Neural cell (in vitro differentiated cells): ENCODE data around the gene APBB2. TPM values are rescaled to one million over a fixed set of nuclear protein-coding genes. Genes with fewer than 3 reads are reported as not detected.

ENCODE experiments used
- H2AFZ ChIP-seq: fragments of 200-600, 300-800 bp; sonication (generic), shearing (Covaris generic); 2 replicates; pipeline ENCODE4 v1.6.0; 2014; ENCODE audit warnings: low read depth, mild to moderate bottlenecking, antibody characterized with exemption, low read length, moderate library complexity
- H3F3A ChIP-seq: fragments of 200-600 bp; shearing (Covaris generic); 2 replicates; pipeline ENCODE4 v1.6.1; 2016; ENCODE audit warnings: mild to moderate bottlenecking, moderate library complexity, mixed read lengths, antibody characterized with exemption, low read length; ENCODE audit not compliant: insufficient read depth, poor library complexity, severe bottlenecking
- H3K27ac ChIP-seq: fragments of 200-600, 300-800 bp; sonication (generic), shearing (Covaris generic); 2 replicates; pipeline ENCODE4 v1.5.1; 2014; ENCODE audit warnings: mild to moderate bottlenecking, low read length, moderate library complexity
- H3K27me3 ChIP-seq: fragments of 300-800, 200-600 bp; sonication (generic), shearing (Covaris generic); 2 replicates; pipeline ENCODE4 v1.6.0; 2014; ENCODE audit warnings: mild to moderate bottlenecking, low read depth, low read length, moderate library complexity; ENCODE audit not compliant: insufficient read depth
- H3K36me3 ChIP-seq: fragments of 300-800, 200-600 bp; sonication (generic), shearing (Covaris generic); 2 replicates; pipeline ENCODE4 v1.5.1; 2014; ENCODE audit warnings: mild to moderate bottlenecking, antibody characterized with exemption, low read length, moderate library complexity; ENCODE audit not compliant: insufficient read depth
- H3K4me2 ChIP-seq: fragments of 300-800, 200-600 bp; sonication (generic), shearing (Covaris generic); 2 replicates; pipeline ENCODE4 v1.6.0; 2014; ENCODE audit warnings: mild to moderate bottlenecking, low read length
- H3K4me3 ChIP-seq: fragments of 300-800, 200-600 bp; sonication (generic), shearing (Covaris generic); 2 replicates; pipeline ENCODE4 v1.5.1; 2014; ENCODE audit warnings: mild to moderate bottlenecking, low read length, moderate library complexity
- H3K79me2 ChIP-seq: fragments of 200-600 bp; shearing (Covaris generic); replicated peaks from 2 replicates; pipeline ENCODE4 v1.6.0; 2014; ENCODE audit warnings: mild to moderate bottlenecking, low read length, moderate library complexity; ENCODE audit not compliant: insufficient read depth
- H3K9ac ChIP-seq: fragments of 300-800, 200-600 bp; sonication (generic), shearing (Covaris generic); 2 replicates; pipeline ENCODE4 v1.6.1; 2016; ENCODE audit warnings: mild to moderate bottlenecking, low read length, mixed read lengths
- H3K9me2 ChIP-seq: fragments of 200-600 bp; shearing (Covaris generic); 2 replicates; pipeline ENCODE4 v1.6.1; 2016; ENCODE audit warnings: mild to moderate bottlenecking, low read length, mixed read lengths; ENCODE audit not compliant: insufficient read depth
- H3K9me3 ChIP-seq: fragments of 200-600, 300-800 bp; sonication (generic), shearing (Covaris generic); 2 replicates; pipeline ENCODE4 v1.6.1; 2016; ENCODE audit warnings: mild to moderate bottlenecking, mixed run types, low read length, moderate library complexity, mixed read lengths
- H4K20me1 ChIP-seq: fragments of 200-600 bp; shearing (Covaris generic); 2 replicates; pipeline ENCODE4 v1.6.1; 2016; ENCODE audit warnings: mild to moderate bottlenecking, mixed run types; ENCODE audit not compliant: insufficient read depth
- CTCF ChIP-seq: fragments of 450-650 bp; IDR thresholded peaks from 2 replicates; pipeline ENCODE4 v1.5.1; 2014; ENCODE audit warnings: antibody characterized with exemption, mild to moderate bottlenecking, moderate library complexity; ENCODE audit not compliant: poor library complexity, severe bottlenecking
- EP300 ChIP-seq: fragments of 450-650 bp; conservative IDR thresholded peaks from 2 replicates; pipeline ENCODE4 v1.6.1; 2014; ENCODE audit warnings: antibody characterized with exemption, mild to moderate bottlenecking, moderate library complexity; ENCODE audit not compliant: poor library complexity, severe bottlenecking
- EZH2 ChIP-seq: fragments of 200-600, 300-800 bp; shearing (Covaris generic), sonication (generic); IDR thresholded peaks from 2 replicates; pipeline ENCODE4 v1.6.1; 2014; ENCODE audit warnings: antibody characterized with exemption, low read length, borderline replicate concordance, mild to moderate bottlenecking; ENCODE audit not compliant: insufficient read depth, poor library complexity, severe bottlenecking
- MXI1 ChIP-seq: fragments of 450-650 bp; conservative IDR thresholded peaks from 2 replicates; pipeline ENCODE4 v1.6.1; 2014; ENCODE audit warnings: antibody characterized with exemption, mild to moderate bottlenecking; ENCODE audit not compliant: poor library complexity, severe bottlenecking
- POLR2AphosphoS5 ChIP-seq: IDR thresholded peaks from 2 replicates; pipeline ENCODE4 v1.6.1; 2012
- RAD21 ChIP-seq: fragments of 450-650 bp; conservative IDR thresholded peaks from 2 replicates; pipeline ENCODE4 v1.6.1; 2014; ENCODE audit warnings: antibody characterized with exemption, mild to moderate bottlenecking, moderate library complexity
- SMC3 ChIP-seq: fragments of 450-650 bp; conservative IDR thresholded peaks from 2 replicates; pipeline ENCODE4 v1.6.1; 2014; ENCODE audit warnings: antibody characterized with exemption, mild to moderate bottlenecking, moderate library complexity; ENCODE audit not compliant: poor library complexity
- TAF1 ChIP-seq: IDR thresholded peaks from 2 replicates; pipeline ENCODE4 v1.6.1; 2012; ENCODE audit warnings: low read depth
- polyA plus RNA-seq: library from polyadenylated mRNA; depleted of rRNA; stranded (reverse); fragments of >200 nt; gene quantifications from 2 replicates; pipeline ENCODE4 v1.2.3, GENCODE V29; 2014
- TF ChIP-seq, protein P1 (sequence below): IDR thresholded peaks from 2 replicates; pipeline ENCODE4 v1.6.1; 2012; ENCODE audit warnings: borderline replicate concordance

Gene APBB2
- polyA plus RNA-seq, 1 donor from 2014 or later: 41.9 TPM

GRCh38 chr4:40916218-40916555 is 298.2 kb downstream of the APBB2 start:
- H3K79me2 ChIP-seq: no peaks in the 10 kb centered on the region
- no peak overlapping the region for H2AFZ ChIP-seq
- H3K9ac ChIP-seq: no peak overlapping the region
- H3K27ac ChIP-seq: no peak overlapping the region
- H4K20me1 ChIP-seq: no peaks in the 10 kb centered on the region
- H3K36me3 ChIP-seq: no peaks in the 10 kb centered on the region
- H3F3A ChIP-seq: no peaks in the 10 kb centered on the region
- no peak for TF ChIP-seq EZH2
- no peak for TF ChIP-seq TAF1
- no peak for TF ChIP-seq RAD21
- TF ChIP-seq EP300: no peak
- no peak for TF ChIP-seq SMC3
- TF ChIP-seq CTCF: no peak
- TF ChIP-seq POLR2AphosphoS5: no peak
- no peak for TF ChIP-seq MXI1
- TF ChIP-seq, protein P1, sequence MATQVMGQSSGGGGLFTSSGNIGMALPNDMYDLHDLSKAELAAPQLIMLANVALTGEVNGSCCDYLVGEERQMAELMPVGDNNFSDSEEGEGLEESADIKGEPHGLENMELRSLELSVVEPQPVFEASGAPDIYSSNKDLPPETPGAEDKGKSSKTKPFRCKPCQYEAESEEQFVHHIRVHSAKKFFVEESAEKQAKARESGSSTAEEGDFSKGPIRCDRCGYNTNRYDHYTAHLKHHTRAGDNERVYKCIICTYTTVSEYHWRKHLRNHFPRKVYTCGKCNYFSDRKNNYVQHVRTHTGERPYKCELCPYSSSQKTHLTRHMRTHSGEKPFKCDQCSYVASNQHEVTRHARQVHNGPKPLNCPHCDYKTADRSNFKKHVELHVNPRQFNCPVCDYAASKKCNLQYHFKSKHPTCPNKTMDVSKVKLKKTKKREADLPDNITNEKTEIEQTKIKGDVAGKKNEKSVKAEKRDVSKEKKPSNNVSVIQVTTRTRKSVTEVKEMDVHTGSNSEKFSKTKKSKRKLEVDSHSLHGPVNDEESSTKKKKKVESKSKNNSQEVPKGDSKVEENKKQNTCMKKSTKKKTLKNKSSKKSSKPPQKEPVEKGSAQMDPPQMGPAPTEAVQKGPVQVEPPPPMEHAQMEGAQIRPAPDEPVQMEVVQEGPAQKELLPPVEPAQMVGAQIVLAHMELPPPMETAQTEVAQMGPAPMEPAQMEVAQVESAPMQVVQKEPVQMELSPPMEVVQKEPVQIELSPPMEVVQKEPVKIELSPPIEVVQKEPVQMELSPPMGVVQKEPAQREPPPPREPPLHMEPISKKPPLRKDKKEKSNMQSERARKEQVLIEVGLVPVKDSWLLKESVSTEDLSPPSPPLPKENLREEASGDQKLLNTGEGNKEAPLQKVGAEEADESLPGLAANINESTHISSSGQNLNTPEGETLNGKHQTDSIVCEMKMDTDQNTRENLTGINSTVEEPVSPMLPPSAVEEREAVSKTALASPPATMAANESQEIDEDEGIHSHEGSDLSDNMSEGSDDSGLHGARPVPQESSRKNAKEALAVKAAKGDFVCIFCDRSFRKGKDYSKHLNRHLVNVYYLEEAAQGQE: no peak
- no peaks in the 10 kb centered on the region for H3K9me2 ChIP-seq
- no peak overlapping the region for H3K4me2 ChIP-seq
- H3K9me3 ChIP-seq: no peaks in the 10 kb centered on the region
- H3K27me3 ChIP-seq: no peaks in the 10 kb centered on the region
- no peak overlapping the region for H3K4me3 ChIP-seq

- no peaks in the 10 kb centered on the region for H3K27me3 ChIP-seq
- no peak overlapping the region for H3K27ac ChIP-seq
- H3K9me3 ChIP-seq: no peaks in the 10 kb centered on the region
Measured at GRCh38 chr4:40915318-40916217, 298.8 kb downstream of the APBB2 start.

More at GRCh38 chr4:40915318-40916217, 298.8 kb downstream of the APBB2 start:
- Histone ChIP-seq H3K4me2 (no peak overlapping the region), H3K79me2 (no peaks in the 10 kb centered on the region), H3F3A (no peaks in the 10 kb centered on the region), H3K4me3 (no peak overlapping the region), H3K9me2 (no peaks in the 10 kb centered on the region), H3K9ac (no peak overlapping the region), H3K36me3 (no peaks in the 10 kb centered on the region), H4K20me1 (no peaks in the 10 kb centered on the region), H2AFZ (no peak overlapping the region)
- TF ChIP-seq POLR2AphosphoS5 (no peak), SMC3 (no peak), CTCF (no peak), TAF1 (no peak), EP300 (no peak), RAD21 (no peak), EZH2 (no peak), MXI1 (no peak)
- TF ChIP-seq, protein P1: no peak
